ENCODE data around the gene DLG4. TPM values are rescaled to one million over a fixed set of nuclear protein-coding genes. Genes with fewer than 3 reads are reported as not detected.

DLG4 gene
- total RNA-seq, 1 donor from 2014 or later = 16.0 TPM

DNA sequence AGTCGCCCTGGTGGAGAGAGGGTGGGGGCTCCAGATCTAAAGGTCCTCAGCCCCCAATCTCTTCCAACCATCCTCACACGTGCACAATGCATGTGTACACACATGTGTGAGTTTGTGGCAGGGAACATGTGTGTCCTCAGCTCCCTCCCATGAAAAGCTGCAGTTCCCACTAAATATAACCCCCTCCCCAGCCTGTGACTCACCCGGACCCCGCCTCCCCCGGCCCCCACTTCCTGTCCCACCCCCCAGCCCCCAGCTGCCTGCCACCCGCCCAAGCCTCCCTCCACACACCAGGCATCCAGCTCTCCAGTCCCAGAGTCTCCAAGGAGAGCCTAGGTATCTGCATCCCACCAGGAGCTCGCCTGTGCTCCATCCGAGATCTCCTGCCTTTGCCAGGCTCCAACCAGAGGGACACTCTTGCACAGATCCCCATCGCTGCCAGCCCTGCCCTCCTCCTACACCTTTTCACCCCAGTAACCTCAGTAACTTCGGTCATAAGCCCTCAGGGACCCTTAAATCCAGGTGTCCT, 3.9 kb downstream of the DLG4 start:
- no peak for DNase-seq (ENCODE audit: low spot score)

DNA sequence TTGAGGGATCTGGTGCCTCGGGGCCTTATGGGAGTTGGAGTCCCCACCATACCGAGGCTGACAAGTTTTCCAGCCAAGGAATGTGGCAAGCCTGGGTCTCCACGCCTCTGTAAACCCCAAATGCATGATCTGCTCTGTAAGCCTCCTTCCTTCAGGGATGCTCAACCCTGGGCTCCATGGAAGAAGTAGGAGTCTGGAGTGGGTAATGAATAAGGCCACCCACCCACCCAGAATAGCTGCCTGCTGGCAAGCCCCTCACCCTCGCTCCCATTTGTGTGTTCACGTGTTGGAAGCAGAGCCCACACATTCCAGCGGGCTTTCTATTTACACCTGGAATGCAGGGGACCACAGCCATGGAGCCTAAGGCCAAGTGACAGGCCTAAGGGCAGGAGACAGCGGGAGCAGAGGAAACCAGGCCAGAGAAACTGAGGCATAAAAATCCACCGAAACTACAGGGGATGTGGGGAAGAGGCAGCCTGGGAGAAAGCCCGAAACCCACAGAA, 4.4 kb downstream of the DLG4 start:
- no peak for DNase-seq (ENCODE audit: low spot score)

DNA sequence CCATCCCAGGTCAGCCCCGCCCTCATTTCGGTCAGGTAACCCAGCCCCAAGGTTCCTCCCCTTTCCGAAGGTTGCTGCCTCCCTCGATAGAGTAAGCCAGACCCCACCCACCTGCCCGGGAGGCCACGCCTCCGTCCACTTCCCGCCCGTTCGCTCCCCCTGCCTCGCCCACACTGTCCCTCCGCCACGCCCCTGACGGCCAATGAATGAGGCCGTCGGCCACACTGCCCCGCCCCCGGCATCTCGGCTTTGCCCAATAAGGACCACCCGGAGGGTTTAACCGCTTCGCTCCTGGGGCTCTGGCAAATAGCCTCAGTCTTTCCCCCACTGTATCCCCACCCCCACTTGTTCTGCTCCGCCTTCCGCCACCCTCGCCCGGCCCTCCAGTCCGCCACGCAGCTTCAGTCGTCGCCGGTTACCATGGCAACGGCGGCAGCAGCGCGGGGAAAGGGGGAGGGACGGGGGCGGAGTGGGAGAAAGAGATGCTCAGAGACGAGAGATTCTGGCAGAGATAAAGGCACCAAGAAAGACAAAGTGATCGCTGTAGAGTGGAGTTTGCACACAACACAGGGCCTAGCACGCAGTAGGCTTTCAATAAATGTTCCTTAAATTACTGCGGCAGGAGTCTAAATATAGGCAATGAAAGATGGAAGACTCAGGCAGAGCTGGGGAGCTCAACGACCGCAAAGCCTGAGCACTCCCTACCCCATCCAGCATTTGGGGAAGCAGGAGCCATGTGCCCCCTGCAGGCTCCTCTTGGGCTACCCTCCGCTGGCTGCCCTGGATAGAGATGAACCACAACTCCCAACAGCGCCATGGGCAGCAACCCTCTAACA, 5.1 kb downstream of the DLG4 start:
- DNase-seq (ENCODE audit: low spot score) = peak; percentile 99

DNA sequence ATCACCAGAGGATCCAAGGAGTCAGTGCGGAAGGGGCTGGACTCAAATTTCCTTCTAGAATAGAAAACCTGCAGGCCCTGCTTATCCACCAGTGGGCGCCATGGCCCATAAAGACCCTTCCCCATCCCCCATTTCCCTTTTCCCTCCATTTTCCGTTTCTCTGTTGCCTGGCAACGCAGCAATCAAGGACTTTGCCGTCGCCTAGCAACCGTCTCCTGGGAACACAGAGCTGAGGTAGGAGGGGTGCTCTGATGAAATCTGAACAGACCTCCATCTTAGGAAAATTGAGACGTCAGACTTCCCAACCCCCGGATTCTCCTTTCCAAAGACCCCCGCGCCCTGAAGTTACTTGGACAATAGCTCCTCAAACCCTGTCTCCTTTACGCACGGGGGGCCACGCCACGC, 5.7 kb downstream of the DLG4 start:
- DNase-seq (ENCODE audit: low spot score) = no peak

DNA sequence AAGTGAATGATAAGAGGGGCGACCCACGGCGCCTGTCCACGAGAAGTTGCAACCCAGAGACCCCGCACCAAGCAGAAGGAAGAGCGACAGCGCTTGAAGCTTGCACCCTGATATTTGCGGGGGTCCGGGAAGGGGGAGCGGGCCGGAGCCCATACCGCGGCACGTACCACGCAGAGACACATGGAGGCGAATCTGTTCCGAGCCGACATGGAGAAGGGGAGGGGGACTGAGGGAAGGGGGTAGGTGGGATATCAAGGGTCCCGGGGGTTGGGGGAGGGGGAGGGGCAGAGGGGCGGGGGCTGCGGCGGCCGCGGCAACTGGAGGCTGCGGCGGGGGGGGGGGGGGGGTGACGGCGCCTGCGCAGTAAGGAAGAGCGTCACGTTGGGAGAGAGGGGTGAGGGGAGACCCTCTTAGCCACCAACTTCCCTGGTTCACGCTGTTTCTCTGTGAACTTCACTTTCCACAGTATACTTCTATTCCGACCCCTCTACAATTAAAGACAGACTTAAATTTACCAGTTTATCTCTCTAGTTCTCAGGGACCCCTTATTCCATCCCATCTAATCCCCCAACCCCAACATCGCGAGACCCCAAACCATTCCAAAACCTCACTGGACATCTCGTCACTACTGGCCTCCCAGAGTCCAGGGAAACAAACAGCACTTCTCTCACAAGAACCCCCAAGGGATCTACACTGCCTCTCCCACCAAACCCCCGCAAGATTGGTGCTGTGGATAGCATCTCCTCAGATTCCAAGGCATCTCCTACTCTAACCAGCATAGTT, 8.0 kb downstream of the DLG4 start:
- DNase-seq (ENCODE audit: low spot score) = no peak

DNA sequence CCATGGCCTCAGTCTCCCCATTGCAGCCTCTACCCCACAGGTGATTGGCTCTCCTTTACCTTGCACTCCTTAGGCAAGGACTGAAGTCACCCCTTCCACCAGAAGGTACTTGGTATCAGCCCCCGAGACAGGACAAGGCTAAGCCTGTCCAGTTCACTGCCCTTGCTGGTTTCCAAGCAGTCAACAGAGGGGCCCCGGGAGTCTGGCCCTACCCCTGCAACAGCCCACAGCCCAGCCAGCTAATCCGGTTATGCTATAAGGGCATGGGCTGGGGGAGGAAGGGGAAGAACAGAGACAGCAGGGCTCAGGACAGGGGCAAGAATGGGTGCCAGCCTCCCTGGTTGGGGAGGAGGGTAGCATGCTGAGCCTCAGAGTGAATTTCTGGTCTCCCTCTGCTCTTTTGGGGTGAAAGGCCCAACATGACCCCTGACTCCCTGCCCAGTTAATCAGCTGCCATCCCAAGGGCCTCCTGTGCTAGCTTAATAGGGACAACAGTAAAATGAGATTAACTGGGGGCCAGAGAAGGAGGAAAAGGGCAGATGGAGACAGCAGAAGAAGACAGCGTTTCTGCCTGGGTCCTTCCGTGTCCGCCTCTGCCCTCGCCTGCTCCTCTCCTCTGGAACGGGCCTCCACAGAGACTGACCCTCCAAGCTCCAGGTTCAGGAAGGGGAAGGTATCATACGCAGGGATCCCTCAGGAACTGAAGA, 10.7 kb downstream of the DLG4 start:
- DNase-seq (ENCODE audit: low spot score) = no peak

DNA sequence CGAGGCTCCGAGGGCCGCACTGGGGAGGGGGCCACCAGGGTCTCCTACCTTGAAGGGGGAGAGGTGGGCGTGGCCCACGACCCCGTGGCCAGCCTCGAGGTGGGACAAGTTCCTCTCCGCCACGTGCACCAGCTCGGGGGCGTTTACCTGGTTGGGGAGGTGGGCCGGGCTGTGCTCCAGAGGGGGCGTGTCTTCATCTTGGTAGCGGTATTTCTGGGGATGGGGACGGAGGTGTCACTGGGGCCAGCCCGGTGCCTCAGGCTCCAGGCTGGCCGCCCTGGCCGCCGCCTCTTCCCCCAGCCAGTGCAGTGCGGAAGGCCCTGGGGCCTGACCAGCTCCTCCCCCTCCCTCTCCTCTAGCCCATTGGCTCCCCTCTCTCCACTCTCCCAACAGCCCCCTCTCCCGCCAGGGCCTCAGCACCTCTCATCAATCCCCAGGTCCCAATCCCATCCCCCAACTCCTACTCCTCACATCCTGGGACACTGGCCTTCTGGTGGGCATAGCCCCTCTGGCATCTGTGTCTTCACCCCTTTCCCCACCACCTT, 11.5 kb downstream of the DLG4 start:
- no peak for DNase-seq (ENCODE audit: low spot score)

DNA sequence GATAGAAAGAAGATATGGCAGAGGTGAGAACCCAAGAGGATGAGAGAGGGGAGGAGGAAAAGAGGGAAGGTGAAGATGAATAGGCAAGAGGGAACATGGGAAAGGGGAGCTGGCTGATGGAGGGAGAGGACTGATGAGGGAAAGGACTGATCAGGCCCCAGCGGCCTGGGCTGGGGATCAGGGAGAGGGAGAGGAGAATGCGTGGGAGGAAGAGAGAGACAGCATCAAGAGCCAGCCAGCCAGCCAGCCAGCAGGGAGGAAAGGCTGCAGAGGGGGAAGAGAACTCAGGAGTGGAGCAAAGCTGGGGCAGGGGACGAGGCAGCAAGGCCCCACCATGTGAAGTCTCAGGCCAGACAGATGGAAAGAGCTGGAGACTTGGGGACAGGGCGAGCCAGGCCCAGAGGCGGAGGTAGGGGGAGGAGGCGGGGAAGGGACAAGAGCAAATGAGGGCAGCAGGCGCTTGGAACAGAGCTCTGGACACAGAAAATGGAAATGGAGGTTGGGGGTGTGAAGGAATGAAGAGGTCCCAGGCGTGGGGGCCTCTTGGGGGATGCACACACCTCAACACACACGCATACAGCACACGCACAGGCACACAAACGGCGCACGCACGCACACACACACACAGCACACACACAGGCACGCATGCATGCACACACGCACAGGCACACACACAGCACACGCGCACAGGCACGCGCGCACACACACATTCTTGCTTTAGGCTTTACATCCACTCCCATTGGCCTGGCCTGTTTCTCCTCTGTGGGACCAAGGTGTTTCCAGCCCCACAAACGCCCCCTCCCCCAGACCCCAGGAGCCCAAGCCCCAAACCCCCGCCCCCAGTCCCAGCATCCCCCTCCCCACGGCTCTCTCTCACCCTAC, 12.3 kb downstream of the DLG4 start:
- DNase-seq (ENCODE audit: low spot score) = no peak

DNA sequence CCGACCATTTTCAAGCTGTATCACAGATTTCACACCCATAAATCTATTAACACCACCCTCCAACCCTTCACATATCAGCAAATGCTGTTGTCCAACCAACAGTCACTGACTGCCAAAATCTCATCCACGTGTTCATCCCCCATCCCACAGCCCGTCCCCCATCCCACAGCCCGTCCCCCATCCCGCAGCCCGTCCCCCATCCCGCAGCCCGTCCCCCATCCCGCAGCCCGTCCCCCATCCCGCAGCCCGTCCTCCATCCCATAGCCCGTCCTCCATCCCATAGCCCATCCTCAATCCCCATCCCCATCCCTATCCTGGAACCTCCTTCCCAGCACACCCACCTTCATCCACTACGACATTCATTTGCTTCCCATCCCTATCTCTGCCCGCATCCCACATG, 14.1 kb downstream of the DLG4 start:
- DNase-seq (ENCODE audit: low spot score) = no peak

DNA sequence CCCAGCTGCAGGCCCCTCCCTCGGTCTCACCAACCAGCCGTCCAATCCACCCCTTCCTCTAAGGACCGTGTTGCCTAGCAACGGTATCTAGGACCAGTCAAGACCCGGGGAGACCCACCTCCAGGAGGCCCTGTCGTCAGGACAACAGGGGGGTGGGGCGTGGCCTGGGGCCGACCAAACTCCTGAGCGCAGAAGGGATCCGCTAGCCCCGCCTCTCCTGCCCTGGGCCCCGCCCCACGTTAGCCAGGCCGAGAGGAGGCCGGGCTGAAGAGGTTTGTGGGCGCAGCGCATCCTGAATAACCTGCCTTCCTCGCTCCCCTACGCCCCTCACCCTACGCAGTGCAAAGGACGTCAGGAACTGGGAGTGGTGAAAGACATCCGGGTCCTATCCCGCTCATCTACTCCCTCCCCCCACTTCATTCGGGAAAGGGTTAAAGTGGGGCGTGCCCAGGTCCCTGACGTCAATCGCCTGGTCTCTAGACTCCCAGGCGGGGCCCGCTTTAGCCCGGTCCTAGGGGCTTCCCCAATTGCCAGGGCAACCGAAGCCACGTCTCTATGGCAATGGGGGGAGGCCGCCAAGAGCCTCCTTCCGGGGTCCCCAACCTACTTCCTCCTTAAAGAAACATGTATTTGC, 14.7 kb downstream of the DLG4 start:
- DNase-seq (ENCODE audit: low spot score) = no peak

DNA sequence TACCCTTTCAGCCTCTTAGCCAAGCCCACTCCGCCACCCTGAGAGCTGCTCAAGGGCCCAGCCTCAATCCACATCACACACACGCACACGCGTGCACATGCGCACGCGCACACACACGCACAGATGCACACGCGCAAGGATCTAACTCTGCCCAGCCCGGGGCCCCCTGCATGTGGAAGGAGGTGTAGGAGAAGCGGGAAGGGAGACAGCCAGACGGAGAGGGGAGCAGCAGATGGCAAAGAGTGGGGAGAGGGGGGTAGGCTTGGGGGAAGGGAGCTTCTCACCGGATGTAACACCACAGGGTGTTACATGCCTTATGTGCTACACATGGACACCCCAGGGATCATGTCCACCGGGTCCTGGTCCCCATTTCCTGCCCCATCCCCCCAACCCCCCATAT, 15.3 kb downstream of the DLG4 start:
- no peak for DNase-seq (ENCODE audit: low spot score)

DNA sequence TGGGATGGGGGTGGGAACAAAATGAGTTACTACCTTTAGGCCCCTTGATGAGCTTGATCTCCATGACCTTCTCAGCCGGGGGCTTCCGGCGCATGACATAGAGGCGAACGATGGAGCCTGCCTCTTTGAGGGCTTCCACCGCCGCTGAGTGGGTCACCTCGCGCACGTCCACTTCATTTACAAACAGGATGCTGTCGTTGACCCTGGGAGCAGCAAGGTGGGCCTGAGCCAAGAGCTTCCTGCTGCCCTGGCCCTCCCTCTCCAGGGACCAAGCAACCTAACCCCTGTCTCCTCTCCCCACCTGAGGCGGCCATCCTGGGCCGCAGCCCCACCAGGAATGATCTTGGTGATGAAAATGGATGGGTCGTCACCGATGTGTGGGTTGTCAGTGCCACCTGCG, 16.2 kb downstream of the DLG4 start:
- no peak for DNase-seq (ENCODE audit: low spot score)

DNA sequence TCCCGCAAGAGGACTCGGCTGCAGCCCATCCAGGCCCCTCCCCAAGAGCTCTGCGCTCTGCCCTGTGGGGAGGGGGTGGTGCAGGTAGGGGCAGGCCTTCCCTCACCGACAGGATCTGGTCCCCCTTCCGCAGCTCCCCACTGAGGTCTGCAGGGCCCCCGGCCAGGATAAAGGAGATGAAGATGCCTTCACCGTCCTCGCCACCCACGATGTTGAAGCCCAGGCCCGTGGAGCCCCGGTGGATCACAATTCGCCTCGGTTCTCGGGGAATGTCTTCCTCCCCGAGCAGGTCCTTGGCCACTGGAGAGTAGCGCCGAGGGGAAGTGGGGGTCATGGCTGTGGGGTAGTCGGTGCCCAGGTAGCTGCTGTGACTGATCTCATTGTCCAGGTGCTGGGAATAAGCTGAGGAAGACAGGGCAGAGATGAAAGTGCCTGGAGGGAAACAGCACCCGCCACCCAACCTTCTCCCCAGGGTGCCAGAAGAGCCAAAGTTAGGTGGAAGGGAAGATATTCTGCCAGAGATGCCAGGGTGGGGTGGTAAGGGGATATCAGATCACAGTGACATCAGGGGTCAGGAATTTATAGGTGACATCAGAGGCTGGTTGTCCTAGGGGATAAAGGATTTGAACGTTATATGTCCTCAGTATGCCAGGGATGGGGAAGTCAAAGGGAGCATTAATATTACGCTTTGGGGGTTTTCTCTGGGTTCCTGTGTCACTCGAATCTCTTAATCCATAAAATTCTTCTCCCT, 22.8 kb downstream of the DLG4 start:
- no peak for DNase-seq (ENCODE audit: low spot score)

DNA sequence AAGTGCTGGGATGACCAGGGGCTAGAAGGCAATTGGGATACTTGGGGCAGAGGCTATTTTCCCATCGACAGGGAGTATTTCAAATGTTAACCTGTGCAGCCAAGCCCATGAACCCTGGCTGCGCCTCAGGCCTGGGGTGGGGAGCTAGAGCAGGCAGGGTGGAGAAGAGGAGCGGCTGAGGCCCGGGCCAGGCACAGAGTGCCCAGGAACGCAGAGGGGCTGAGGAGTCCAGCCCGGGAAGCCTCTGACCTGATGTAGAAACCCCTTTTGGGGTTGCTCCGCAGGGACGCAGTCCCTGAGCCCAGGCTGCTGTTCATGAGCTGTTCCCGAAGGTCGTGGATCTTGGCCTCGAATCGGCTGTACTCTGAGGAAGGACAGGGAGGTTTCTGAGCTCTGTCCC, 23.7 kb downstream of the DLG4 start:
- no peak for DNase-seq (ENCODE audit: low spot score)

DNA sequence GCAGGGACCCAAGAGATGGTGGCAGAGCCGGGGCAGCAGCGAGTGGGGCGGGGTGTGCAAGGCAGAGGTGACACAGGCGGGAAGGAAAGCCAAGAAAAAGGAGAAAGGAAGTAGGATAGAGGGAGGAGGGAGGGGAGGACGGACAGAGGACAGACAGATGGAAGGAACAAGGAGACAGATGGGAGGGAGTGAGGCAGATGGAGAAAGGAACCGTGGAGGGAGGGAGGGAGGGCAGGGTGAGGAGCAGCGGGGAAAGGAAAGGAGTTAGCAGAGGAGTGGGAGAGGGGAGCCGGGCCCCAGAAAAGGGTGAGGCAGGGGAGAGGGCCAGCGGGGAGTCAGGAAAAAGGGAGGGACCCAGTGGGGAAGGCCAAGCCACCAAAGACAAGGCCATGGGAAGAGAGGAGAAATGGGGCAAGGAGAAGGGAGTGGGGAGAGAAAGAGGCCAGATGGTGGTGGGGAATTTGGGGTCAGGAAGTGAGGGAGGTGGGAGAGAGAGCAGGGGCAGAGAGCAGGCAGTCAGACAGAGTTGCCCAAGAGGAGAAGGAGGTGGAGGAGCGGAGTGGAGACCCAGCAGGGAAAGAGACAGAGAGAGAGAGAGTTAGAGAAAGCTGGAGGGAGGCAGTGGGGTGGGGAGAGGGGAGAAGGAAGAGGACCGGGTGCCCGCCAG, 27.2 kb downstream of the DLG4 start:
- DNase-seq (ENCODE audit: low spot score) = no peak

DNA sequence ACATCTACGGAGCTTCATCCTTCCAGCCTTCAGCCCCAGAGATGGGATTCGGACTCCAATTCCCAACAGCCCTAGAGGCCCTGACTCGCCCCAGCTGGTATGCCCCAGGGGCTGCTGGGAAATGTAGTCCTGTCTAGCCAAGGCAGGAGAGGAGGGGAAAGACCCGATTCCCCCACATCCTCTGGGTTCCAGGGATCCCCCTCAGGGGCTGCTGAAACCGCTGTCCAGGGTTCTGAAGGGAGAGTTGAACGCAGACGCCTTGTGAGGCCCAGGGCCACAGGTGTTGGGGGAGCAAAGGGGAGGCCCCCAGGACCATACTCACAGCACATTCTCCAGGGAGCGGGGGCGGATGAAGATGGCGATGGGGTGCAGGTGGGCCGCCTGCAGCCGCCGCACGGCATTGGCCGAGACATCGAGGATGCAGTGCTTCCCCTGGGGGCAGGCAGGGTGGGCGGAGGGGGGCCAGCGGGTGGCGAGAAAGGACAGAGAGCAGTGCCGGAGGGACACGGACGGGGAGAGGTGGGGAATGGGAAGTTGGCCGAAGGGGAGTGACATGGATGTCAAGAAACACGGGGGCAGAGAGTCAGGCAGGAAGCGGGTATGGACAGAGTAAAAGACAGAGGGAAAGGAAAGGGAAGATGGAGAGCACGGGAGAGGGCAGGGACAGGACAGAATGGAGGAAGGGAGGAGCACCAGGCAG, 27.9 kb downstream of the DLG4 start:
- no peak for DNase-seq (ENCODE audit: low spot score)

DNA sequence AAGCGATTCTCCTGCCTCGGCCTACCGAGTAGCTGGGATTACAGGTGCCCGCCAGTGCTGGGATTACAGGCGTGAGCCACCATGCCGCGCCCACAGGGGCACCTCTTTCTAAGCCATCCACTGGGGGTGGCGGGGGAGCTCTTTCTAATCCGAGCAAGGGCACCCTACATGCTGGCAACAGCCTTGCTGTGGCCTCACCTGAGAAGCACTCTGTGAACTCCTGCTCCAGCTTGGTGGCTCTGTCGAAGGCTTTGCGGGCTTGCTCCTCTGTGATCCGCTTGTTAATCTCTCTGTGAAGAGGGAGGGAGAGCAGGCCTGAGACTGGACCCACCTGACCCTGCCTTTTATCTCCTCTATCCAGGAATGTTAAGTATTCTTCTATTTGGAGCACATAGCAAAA, 28.6 kb downstream of the DLG4 start:
- no peak for DNase-seq (ENCODE audit: low spot score)

All from mesenteric fat pad (tissue), 1 donor.